Measurements from ENCODE around the gene STK39.

Gene STK39

DNA sequence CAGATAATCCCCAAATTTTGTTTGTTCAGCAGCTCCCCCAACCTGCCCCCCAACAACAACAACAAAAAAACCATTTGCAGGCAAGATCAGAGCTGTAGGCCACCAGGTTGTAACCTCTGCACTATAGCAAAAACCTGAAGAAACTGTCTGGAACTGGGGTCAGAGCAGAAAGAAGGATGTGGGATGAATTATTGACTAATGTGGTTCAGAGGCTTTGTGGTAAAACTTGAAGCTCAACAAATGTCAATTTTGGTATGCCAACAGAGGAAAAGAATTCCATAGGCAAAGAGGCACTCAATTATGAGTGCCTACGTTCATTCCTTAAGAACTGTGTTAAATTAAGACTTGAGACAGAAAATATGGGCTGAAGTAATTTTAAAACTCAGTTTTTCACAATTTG, 255.1 kb downstream of the STK39 start:
- Histone ChIP-seq H3K27me3 (ENCODE audit: insufficient read depth, poor library complexity, severe bottlenecking) (no peaks in the 10 kb centered on the region), H3K27ac (replicated peaks) (no peak overlapping the region), H3K4me3 (replicated peaks; ENCODE audit: insufficient read depth, low read length) (no peak overlapping the region)
- TF ChIP-seq POLR2AphosphoS5 (IDR thresholded peaks at IDR 0.05; ENCODE audit: low read depth) (no peak), SPI1 (IDR thresholded peaks at IDR 0.05; ENCODE audit: borderline replicate concordance, low read depth) (no peak), GABPA (IDR thresholded peaks at IDR 0.05; ENCODE audit: low read depth) (no peak)
- TF ChIP-seq, protein P1, sequence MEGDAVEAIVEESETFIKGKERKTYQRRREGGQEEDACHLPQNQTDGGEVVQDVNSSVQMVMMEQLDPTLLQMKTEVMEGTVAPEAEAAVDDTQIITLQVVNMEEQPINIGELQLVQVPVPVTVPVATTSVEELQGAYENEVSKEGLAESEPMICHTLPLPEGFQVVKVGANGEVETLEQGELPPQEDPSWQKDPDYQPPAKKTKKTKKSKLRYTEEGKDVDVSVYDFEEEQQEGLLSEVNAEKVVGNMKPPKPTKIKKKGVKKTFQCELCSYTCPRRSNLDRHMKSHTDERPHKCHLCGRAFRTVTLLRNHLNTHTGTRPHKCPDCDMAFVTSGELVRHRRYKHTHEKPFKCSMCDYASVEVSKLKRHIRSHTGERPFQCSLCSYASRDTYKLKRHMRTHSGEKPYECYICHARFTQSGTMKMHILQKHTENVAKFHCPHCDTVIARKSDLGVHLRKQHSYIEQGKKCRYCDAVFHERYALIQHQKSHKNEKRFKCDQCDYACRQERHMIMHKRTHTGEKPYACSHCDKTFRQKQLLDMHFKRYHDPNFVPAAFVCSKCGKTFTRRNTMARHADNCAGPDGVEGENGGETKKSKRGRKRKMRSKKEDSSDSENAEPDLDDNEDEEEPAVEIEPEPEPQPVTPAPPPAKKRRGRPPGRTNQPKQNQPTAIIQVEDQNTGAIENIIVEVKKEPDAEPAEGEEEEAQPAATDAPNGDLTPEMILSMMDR (IDR thresholded peaks at IDR 0.05; ENCODE audit: insufficient read depth, low read length), result no peak
- TF ChIP-seq, protein P2, sequence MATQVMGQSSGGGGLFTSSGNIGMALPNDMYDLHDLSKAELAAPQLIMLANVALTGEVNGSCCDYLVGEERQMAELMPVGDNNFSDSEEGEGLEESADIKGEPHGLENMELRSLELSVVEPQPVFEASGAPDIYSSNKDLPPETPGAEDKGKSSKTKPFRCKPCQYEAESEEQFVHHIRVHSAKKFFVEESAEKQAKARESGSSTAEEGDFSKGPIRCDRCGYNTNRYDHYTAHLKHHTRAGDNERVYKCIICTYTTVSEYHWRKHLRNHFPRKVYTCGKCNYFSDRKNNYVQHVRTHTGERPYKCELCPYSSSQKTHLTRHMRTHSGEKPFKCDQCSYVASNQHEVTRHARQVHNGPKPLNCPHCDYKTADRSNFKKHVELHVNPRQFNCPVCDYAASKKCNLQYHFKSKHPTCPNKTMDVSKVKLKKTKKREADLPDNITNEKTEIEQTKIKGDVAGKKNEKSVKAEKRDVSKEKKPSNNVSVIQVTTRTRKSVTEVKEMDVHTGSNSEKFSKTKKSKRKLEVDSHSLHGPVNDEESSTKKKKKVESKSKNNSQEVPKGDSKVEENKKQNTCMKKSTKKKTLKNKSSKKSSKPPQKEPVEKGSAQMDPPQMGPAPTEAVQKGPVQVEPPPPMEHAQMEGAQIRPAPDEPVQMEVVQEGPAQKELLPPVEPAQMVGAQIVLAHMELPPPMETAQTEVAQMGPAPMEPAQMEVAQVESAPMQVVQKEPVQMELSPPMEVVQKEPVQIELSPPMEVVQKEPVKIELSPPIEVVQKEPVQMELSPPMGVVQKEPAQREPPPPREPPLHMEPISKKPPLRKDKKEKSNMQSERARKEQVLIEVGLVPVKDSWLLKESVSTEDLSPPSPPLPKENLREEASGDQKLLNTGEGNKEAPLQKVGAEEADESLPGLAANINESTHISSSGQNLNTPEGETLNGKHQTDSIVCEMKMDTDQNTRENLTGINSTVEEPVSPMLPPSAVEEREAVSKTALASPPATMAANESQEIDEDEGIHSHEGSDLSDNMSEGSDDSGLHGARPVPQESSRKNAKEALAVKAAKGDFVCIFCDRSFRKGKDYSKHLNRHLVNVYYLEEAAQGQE (IDR thresholded peaks at IDR 0.05; ENCODE audit: insufficient replicate concordance, low read depth), result no peak
- DNase-seq (ENCODE audit: low read depth in 1 of 2, low spot score in 1 of 2), result no peak

DNA sequence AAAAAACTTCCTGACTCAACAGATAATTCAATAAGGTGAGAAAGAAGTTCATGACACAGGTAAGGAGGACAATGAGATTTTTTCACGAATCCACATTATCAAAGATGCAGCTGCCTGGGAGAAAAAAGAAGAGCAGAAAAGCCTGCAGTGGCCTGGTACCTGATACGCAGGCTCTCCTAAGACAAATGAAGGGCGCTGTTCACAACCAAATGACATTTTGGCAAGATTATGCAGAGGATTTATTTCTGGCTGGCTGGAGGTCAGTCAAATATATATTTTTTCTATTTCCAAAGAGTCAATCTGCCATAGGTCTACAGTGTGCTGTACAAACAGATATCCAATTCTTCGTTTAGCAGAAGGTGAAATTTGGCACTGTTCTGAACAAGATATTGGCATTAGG, 257.3 kb downstream of the STK39 start:
- DNase-seq (ENCODE audit: low read depth in 1 of 2, low spot score in 1 of 2), result no peak
- no peaks in the 10 kb centered on the region for H3K27me3 ChIP-seq (ENCODE audit: insufficient read depth, poor library complexity, severe bottlenecking)
- no peak for TF ChIP-seq SPI1 (IDR thresholded peaks at IDR 0.05; ENCODE audit: borderline replicate concordance, low read depth)
- TF ChIP-seq GABPA (IDR thresholded peaks at IDR 0.05; ENCODE audit: low read depth), result no peak
- no peak for TF ChIP-seq POLR2AphosphoS5 (IDR thresholded peaks at IDR 0.05; ENCODE audit: low read depth)
- TF ChIP-seq, protein P2 (IDR thresholded peaks at IDR 0.05; ENCODE audit: insufficient replicate concordance, low read depth), result no peak
- TF ChIP-seq, protein P1 (IDR thresholded peaks at IDR 0.05; ENCODE audit: insufficient read depth, low read length), result no peak
- H3K4me3 ChIP-seq (replicated peaks; ENCODE audit: insufficient read depth, low read length), result no peak overlapping the region
- H3K27ac ChIP-seq (replicated peaks), result no peak overlapping the region

DNA sequence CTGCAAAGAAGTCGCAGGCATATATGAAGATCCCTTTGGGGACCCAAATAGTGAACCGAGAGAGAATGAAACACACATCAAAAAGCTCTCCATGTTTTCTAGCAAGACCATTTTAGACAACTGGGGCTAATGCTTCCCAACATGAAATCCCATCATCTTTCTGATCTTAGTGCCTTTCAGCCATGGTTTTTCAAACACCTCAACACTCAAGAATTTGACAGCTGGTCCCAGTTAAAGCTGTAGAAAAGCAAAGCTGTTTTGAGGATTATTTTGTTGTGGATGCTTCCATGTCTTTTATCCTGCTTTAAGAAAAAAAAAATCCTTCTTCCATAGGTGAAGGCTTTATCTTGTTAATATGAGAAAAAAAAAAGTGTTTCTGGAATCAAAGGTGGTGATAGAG, 259.1 kb downstream of the STK39 start:
- no peak overlapping the region for H3K27ac ChIP-seq (replicated peaks)
- DNase-seq (ENCODE audit: low read depth in 1 of 2, low spot score in 1 of 2), result no peak
- no peaks in the 10 kb centered on the region for H3K27me3 ChIP-seq (ENCODE audit: insufficient read depth, poor library complexity, severe bottlenecking)
- TF ChIP-seq, protein P2 (IDR thresholded peaks at IDR 0.05; ENCODE audit: insufficient replicate concordance, low read depth), result no peak
- TF ChIP-seq SPI1 (IDR thresholded peaks at IDR 0.05; ENCODE audit: borderline replicate concordance, low read depth) (no peak), POLR2AphosphoS5 (IDR thresholded peaks at IDR 0.05; ENCODE audit: low read depth) (no peak), GABPA (IDR thresholded peaks at IDR 0.05; ENCODE audit: low read depth) (no peak)
- TF ChIP-seq, protein P1 (IDR thresholded peaks at IDR 0.05; ENCODE audit: insufficient read depth, low read length), result no peak
- no peak overlapping the region for H3K4me3 ChIP-seq (replicated peaks; ENCODE audit: insufficient read depth, low read length)

All from HL-60 (cell line).